ENCODE data around the gene TSLP. TPM values are rescaled to one million over a fixed set of nuclear protein-coding genes. Genes with fewer than 3 reads are reported as not detected.

TSLP gene
- total RNA-seq (2021; ENCODE audit: unreplicated experiment), result not detected
- polyA plus RNA-seq (2012; ENCODE audit: insufficient read length), result not detected
- not detected for Bru-seq, nascent RNA
- BruChase-seq, experiment 1, labeled RNA remaining after a 2-hour chase, result not detected
- percentile 14 among the genes with signal in this experiment for BruChase-seq, experiment 2, labeled RNA remaining after a 6-hour chase
- long read RNA-seq, result 0 reads

GRCh38 chr5:111071413-111071812 is at the start of gene TSLP:
Gene TSLP, plus strand, starts transcription at chr5:111071713. Its CDS starts 178 bp downstream, at chr5:111071891.
- Histone ChIP-seq H3K36me3 (ENCODE audit: control insufficient read depth, insufficient read depth, low read length) (no peaks in the 10 kb centered on the region), H3K27ac (ENCODE audit: low read length) (no peak within 1 kb of the TSS), H3K4me1 (ENCODE audit: control insufficient read depth, insufficient read depth, low read length) (0 out of 2 replicates have a peak, but pooled peaks cover 5% of the 10 kb centered on the region), H3K27me3 (ENCODE audit: control insufficient read depth, insufficient read depth, low read length) (peaks cover 34% of the 10 kb centered on the region), H3K4me3 (ENCODE audit: low read depth in 2 of 2, low read length in 2 of 2) (peak within 1 kb of the TSS in 1 of 2 experiments; percentile 58; a peak in 1 of 4 replicates), H3K9me3 (ENCODE audit: control insufficient read depth, insufficient read depth, low read depth, low read length) (no peaks in the 10 kb centered on the region)
- BruUV-seq (replicated peaks), result no TSS peak
- no peak for ATAC-seq
- in situ Hi-C loops (cut with HindIII; ENCODE audit: low pct_unique_long_range_greater_than_20kb, low sequenced_read_pairs) (no loop called here), intact Hi-C loops (cut with micrococcal nuclease; ENCODE audit: unreplicated experiment) (no loop called here)
- CTCF ChIA-PET, result no interaction called here
- no peak for DNase-seq (ENCODE audit: low read depth, low spot score)
- TF ChIP-seq POLR2AphosphoS5 (IDR thresholded peaks at IDR 0.05; ENCODE audit: low read depth, low read length), result no peak
- TF ChIP-seq SIN3A (IDR thresholded peaks at IDR 0.05; ENCODE audit: borderline replicate concordance, insufficient read depth, low read depth, low read length), result no peak
- no peak for TF ChIP-seq CTCF (IDR thresholded peaks at IDR 0.05)
- TF ChIP-seq REST (IDR thresholded peaks at IDR 0.05; ENCODE audit: insufficient read depth in 1 of 2, low read depth in 2 of 2, low read length in 1 of 2), result no peak
- no peak for TF ChIP-seq TCF7L2 (IDR thresholded peaks at IDR 0.05; ENCODE audit: low read depth, low read length)
- POLR2A ChIA-PET, result no interaction called here

- no peak for ATAC-seq
- H3K4me3 ChIP-seq (ENCODE audit: low read depth in 2 of 2, low read length in 2 of 2), result no peak overlapping the region
- intact Hi-C loops (cut with micrococcal nuclease; ENCODE audit: unreplicated experiment) (no loop called here), in situ Hi-C loops (cut with HindIII; ENCODE audit: low pct_unique_long_range_greater_than_20kb, low sequenced_read_pairs) (no loop called here)
- ChIA-PET POLR2A (no interaction called here), CTCF (no interaction called here)
- no TSS peak for BruUV-seq (replicated peaks)
- no peaks in the 10 kb centered on the region for H3K36me3 ChIP-seq (ENCODE audit: control insufficient read depth, insufficient read depth, low read length)
- H3K9me3 ChIP-seq (ENCODE audit: control insufficient read depth, insufficient read depth, low read depth, low read length), result no peaks in the 10 kb centered on the region
- no peak for DNase-seq (ENCODE audit: low read depth, low spot score)
- no peaks in the 10 kb centered on the region for H3K4me1 ChIP-seq (ENCODE audit: control insufficient read depth, insufficient read depth, low read length)
- TF ChIP-seq CTCF (IDR thresholded peaks at IDR 0.05), result no peak
- no peak for TF ChIP-seq SIN3A (IDR thresholded peaks at IDR 0.05; ENCODE audit: borderline replicate concordance, insufficient read depth, low read depth, low read length)
- no peak for TF ChIP-seq POLR2AphosphoS5 (IDR thresholded peaks at IDR 0.05; ENCODE audit: low read depth, low read length)
- no peak for TF ChIP-seq TCF7L2 (IDR thresholded peaks at IDR 0.05; ENCODE audit: low read depth, low read length)
- TF ChIP-seq REST (IDR thresholded peaks at IDR 0.05; ENCODE audit: insufficient read depth in 1 of 2, low read depth in 2 of 2, low read length in 1 of 2), result no peak
- no peak overlapping the region for H3K27ac ChIP-seq (ENCODE audit: low read length)
- no peaks in the 10 kb centered on the region for H3K27me3 ChIP-seq (ENCODE audit: control insufficient read depth, insufficient read depth, low read length)
Observed at GRCh38 chr5:111022301-111022700, 49.2 kb upstream of the TSLP start.

Data from Panc1 (cell line).